IMR-90 (cell line): Measurements from ENCODE around the gene TLNRD1.

Source experiments
- BHLHE40 ChIP-seq: fragments of 150-350 bp; IDR thresholded peaks from 2 replicates; pipeline ENCODE4 v1.6.1; 2016; ENCODE audit warnings: mild to moderate bottlenecking, low read depth, low read length
- CTCF ChIP-seq: conservative IDR thresholded peaks from 2 replicates; pipeline ENCODE4 v1.5.1; 2012; ENCODE audit warnings: mild to moderate bottlenecking, low read depth, low read length, improper control_type of control experiment
- ELK1 ChIP-seq: fragments of 150-350 bp; IDR thresholded peaks from 2 replicates; pipeline ENCODE4 v1.6.1; 2016; ENCODE audit warnings: low read depth, mild to moderate bottlenecking, low read length, moderate library complexity, borderline replicate concordance
- MAFK ChIP-seq: IDR thresholded peaks from 2 replicates; pipeline ENCODE4 v1.6.1; 2012; ENCODE audit warnings: low read depth, low read length, improper control_type of control experiment
- MAZ ChIP-seq: IDR thresholded peaks from 2 replicates; pipeline ENCODE4 v1.6.1; 2012; ENCODE audit warnings: low read depth, mild to moderate bottlenecking, low read length, improper control_type of control experiment, moderate library complexity, borderline replicate concordance
- RAD21 ChIP-seq: IDR thresholded peaks from 2 replicates; pipeline ENCODE4 v1.6.1; 2012; ENCODE audit warnings: low read length, improper control_type of control experiment
- USF2 ChIP-seq: fragments of 150-350 bp; IDR thresholded peaks from 2 replicates; pipeline ENCODE4 v1.6.1; 2017; ENCODE audit warnings: mild to moderate bottlenecking, antibody characterized with exemption, low read length, low read depth

- no peak for TF ChIP-seq CTCF
- TF ChIP-seq BHLHE40 = no peak
- no peak for TF ChIP-seq RAD21
- TF ChIP-seq ELK1 = no peak
- no peak for TF ChIP-seq USF2
- no peak for TF ChIP-seq MAFK
- no peak for TF ChIP-seq MAZ
These were observed 15.9 kb upstream of the TLNRD1 start for GRCh38 chr15:80984856-80985255.
